Stomach (tissue), 4 donors: ENCODE data around the gene OR2AT4.

Experiments used
- POLR2AphosphoS5 ChIP-seq, 3 donors: sonication (generic); formaldehyde crosslinking; IDR thresholded peaks; one replicate each; pipeline ENCODE4 v1.6.1; 2016; ENCODE audit warnings: antibody characterized with exemption in 3 of 3
- TF ChIP-seq, protein P1 (sequence below), 7 experiments: fragments of 450-650 bp in 4 of 7; fragments of 200-600 bp in 3 of 7; sonication (generic) in 3 of 7; IDR thresholded peaks; one replicate each; pipeline ENCODE4 v1.5.1; 2016 to 2019; ENCODE audit warnings: antibody characterized with exemption in 7 of 7, control low read depth in 2 of 7, mild to moderate bottlenecking in 1 of 7

DNA sequence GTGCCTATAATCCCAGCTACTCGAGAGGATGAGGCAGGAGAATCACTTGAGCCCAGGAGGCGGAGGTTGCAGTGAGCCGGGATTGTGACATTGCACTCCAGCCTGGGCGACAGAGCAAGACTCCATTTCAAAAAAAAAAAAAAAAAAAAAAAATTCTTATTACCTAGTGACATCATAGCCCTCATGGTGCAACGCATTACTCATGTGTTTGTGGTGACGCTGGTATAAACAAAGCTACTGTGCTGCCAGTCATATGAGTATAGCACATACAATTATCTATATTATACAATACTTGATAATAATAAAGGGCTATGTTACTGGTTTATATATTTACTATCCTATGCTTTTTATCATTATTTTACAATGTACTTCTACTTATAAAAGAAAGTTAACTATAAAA, 41.2 kb downstream of the OR2AT4 start:
- TF ChIP-seq, protein P1, sequence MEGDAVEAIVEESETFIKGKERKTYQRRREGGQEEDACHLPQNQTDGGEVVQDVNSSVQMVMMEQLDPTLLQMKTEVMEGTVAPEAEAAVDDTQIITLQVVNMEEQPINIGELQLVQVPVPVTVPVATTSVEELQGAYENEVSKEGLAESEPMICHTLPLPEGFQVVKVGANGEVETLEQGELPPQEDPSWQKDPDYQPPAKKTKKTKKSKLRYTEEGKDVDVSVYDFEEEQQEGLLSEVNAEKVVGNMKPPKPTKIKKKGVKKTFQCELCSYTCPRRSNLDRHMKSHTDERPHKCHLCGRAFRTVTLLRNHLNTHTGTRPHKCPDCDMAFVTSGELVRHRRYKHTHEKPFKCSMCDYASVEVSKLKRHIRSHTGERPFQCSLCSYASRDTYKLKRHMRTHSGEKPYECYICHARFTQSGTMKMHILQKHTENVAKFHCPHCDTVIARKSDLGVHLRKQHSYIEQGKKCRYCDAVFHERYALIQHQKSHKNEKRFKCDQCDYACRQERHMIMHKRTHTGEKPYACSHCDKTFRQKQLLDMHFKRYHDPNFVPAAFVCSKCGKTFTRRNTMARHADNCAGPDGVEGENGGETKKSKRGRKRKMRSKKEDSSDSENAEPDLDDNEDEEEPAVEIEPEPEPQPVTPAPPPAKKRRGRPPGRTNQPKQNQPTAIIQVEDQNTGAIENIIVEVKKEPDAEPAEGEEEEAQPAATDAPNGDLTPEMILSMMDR (IDR thresholded peaks at IDR 0.05) = no peak
- no peak for TF ChIP-seq POLR2AphosphoS5 (IDR thresholded peaks at IDR 0.05)
